Bronchial epithelial cell (primary cell): ENCODE measurements around the gene SYNPR. TPM values are rescaled to one million over a fixed set of nuclear protein-coding genes. Genes with fewer than 3 reads are reported as not detected.

Experiments
- DNase-seq: peaks from one replicate; pipeline ENCODE4 v3.0.0-alpha.2; 2010; ENCODE audit warnings: low read depth
- FAIRE-seq: peaks from 2 replicates; lab custom pipeline; 2011; peaks lifted over from hg19 to GRCh38; lab: Jason Lieb, UNC
- H3K27me3 ChIP-seq: 2 replicates; pipeline ENCODE4 v1.5.1; 2011; ENCODE audit warnings: low read length; ENCODE audit not compliant: control insufficient read depth, insufficient read depth
- H3K36me3 ChIP-seq: 2 replicates; pipeline ENCODE4 v1.5.1; 2011; ENCODE audit warnings: low read length; ENCODE audit not compliant: control insufficient read depth, insufficient read depth
- H3K4me3 ChIP-seq: 2 replicates; pipeline ENCODE4 v1.5.1; 2011; ENCODE audit warnings: mild to moderate bottlenecking, low read depth, low read length, control low read depth
- CTCF ChIP-seq: IDR thresholded peaks from 2 replicates; pipeline ENCODE4 v1.5.1; 2011; ENCODE audit warnings: mild to moderate bottlenecking, moderate library complexity, low read length, control low read depth, inconsistent platforms; ENCODE audit not compliant: insufficient read depth, severe bottlenecking
- total RNA-seq: library from RNA; depleted of rRNA; stranded (reverse); fragments of >200 nt; gene quantifications from 2 replicates; pipeline ENCODE4 v1.2.1, GENCODE V29; 2014

Gene SYNPR
- total RNA-seq, 1 donor from 2014 or later = not detected

- DNase-seq = no peak
Observed at GRCh38 chr3:63582943-63583500, 304.9 kb downstream of the SYNPR start.

GRCh38 chr3:63584681-63585080 is 306.6 kb downstream of the SYNPR start:
- TF ChIP-seq CTCF = no peak
- Histone ChIP-seq H3K4me3 (no peak overlapping the region), H3K27me3 (peaks cover 2% of the 10 kb centered on the region), H3K36me3 (no peaks in the 10 kb centered on the region)
- no peak for DNase-seq
- no peak for FAIRE-seq

More at GRCh38 chr3:63582943-63583500, 304.9 kb downstream of the SYNPR start:
- no peak for FAIRE-seq
- Histone ChIP-seq H3K27me3 (peaks cover 2% of the 10 kb centered on the region), H3K36me3 (no peaks in the 10 kb centered on the region), H3K4me3 (no peak overlapping the region)
- no peak for TF ChIP-seq CTCF

GRCh38 chr3:63585927-63586326 is 307.8 kb downstream of the SYNPR start:
- DNase-seq (no peak), FAIRE-seq (no peak)
- TF ChIP-seq CTCF = no peak

GRCh38 chr3:63588895-63589294 is 310.8 kb downstream of the SYNPR start:
- Histone ChIP-seq H3K36me3 (no peaks in the 10 kb centered on the region), H3K27me3 (no peaks in the 10 kb centered on the region), H3K4me3 (no peak overlapping the region)
- no peak for FAIRE-seq
- peak; percentile 9 for TF ChIP-seq CTCF
- no peak for DNase-seq

More at GRCh38 chr3:63585927-63586326, 307.8 kb downstream of the SYNPR start:
- H3K27me3 ChIP-seq = peaks cover 2% of the 10 kb centered on the region
- no peaks in the 10 kb centered on the region for H3K36me3 ChIP-seq
- H3K4me3 ChIP-seq = no peak overlapping the region

GRCh38 chr3:63593779-63594178 is 315.7 kb downstream of the SYNPR start:
- no peaks in the 10 kb centered on the region for H3K27me3 ChIP-seq
- FAIRE-seq (no peak), DNase-seq (no peak)
- H3K4me3 ChIP-seq = no peak overlapping the region
- no peaks in the 10 kb centered on the region for H3K36me3 ChIP-seq
- TF ChIP-seq CTCF = no peak

- no peak for TF ChIP-seq CTCF
- H3K36me3 ChIP-seq = no peaks in the 10 kb centered on the region
- no peaks in the 10 kb centered on the region for H3K27me3 ChIP-seq
- no peak for FAIRE-seq
- H3K4me3 ChIP-seq = no peak overlapping the region
- DNase-seq = no peak
Observed at GRCh38 chr3:63595221-63595620, 317.1 kb downstream of the SYNPR start.
